ENCODE measurements around the gene CTRB1. TPM values are rescaled to one million over a fixed set of nuclear protein-coding genes. Genes with fewer than 3 reads are reported as not detected.
A peak's percentile ranks its signal among the peaks of the same experiment; 100 is the strongest.

CTRB1 gene
- total and polyA plus RNA-seq, 2 of the 13 experiments (the other 11 are each of a cell fraction or from before 2014, with no cell fraction given): not detected

DNA sequence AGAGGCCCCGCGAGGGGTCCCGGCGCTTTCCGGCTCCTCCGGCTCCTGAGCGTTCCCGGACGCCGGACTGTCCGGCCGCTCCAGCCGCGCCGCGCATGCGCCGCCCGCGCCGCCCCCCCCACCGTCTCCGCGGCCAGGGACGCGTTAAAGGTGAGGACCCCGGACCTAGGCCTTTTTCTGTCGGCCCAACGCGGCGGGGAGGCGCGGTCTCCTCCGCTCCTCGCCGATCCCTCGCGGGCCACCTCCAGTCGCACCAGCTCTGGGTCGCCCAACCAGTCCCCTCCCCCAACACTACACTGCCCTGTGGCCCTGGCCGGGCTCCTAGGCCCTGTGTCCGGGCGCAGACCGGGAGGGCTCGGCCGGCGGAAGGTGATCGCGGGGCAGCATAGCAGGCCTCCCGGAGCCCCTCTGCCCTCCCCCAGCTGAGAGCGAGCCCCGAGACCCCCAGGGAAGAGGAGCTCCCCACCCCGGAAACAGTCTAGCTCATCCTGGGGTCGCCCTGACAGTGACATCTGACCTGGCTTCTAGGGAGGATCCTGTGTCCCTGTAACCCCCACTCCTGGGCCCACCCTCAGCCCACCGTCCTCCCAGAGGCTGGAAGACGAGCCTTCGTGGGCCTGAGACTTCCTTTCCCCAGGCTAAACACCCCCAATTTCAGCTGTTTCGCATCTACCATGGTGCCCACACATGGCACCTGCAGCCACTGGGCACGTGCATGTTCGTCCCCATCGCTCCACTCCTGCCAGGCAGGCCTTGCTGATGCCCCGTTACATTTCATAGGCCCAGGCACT is 47.3 kb downstream of the CTRB1 start (continued):
- TF ChIP-seq SIN3A (IDR thresholded peaks at IDR 0.05; ENCODE audit: borderline replicate concordance, low read depth, low read length) (peak; percentile 78; the same call in 1 of the 2 replicates), ZNF550 (CRISPR knock-in tag; IDR thresholded peaks at IDR 0.05; ENCODE audit: borderline replicate concordance) (0 out of 2 replicates have a peak, but pooled peaks have one; percentile 28), ZNF552 (CRISPR knock-in tag; IDR thresholded peaks at IDR 0.05; ENCODE audit: borderline replicate concordance) (no peak), ZFY (CRISPR knock-in tag; IDR thresholded peaks at IDR 0.05) (peak; percentile 95), MED1 (CRISPR knock-in tag; IDR thresholded peaks at IDR 0.05) (peak; percentile 63; the same call in 1 of the 2 replicates), ATF1 (CRISPR knock-in tag; IDR thresholded peaks at IDR 0.05) (no peak), ZSCAN12 (CRISPR knock-in tag; IDR thresholded peaks at IDR 0.05) (peak; percentile 83; the same call in 1 of the 2 replicates), NBN (conservative IDR thresholded peaks at IDR 0.05) (no peak), PHF21A (CRISPR knock-in tag; IDR thresholded peaks at IDR 0.05) (peak; percentile 71; the same call in 1 of the 2 replicates), ZNF639 (CRISPR knock-in tag; conservative IDR thresholded peaks at IDR 0.05) (peak; percentile 64), CENPT (CRISPR knock-in tag; IDR thresholded peaks at IDR 0.05; ENCODE audit: low read depth) (no peak), RCOR2 (CRISPR knock-in tag; IDR thresholded peaks at IDR 0.05) (no peak), GTF2F1 (IDR thresholded peaks at IDR 0.05; ENCODE audit: low read length) (peak; percentile 51; the same call in 1 of the 2 replicates), KDM1A (CRISPR knock-in tag; IDR thresholded peaks at IDR 0.05) (no peak), ZNF556 (CRISPR knock-in tag; IDR thresholded peaks at IDR 0.05; ENCODE audit: borderline replicate concordance) (peak; percentile 86)
- TF ChIP-seq, protein P1, sequence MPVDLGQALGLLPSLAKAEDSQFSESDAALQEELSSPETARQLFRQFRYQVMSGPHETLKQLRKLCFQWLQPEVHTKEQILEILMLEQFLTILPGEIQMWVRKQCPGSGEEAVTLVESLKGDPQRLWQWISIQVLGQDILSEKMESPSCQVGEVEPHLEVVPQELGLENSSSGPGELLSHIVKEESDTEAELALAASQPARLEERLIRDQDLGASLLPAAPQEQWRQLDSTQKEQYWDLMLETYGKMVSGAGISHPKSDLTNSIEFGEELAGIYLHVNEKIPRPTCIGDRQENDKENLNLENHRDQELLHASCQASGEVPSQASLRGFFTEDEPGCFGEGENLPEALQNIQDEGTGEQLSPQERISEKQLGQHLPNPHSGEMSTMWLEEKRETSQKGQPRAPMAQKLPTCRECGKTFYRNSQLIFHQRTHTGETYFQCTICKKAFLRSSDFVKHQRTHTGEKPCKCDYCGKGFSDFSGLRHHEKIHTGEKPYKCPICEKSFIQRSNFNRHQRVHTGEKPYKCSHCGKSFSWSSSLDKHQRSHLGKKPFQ (CRISPR knock-in tag; IDR thresholded peaks at IDR 0.05; ENCODE audit: insufficient replicate concordance): no peak
- TF ChIP-seq, protein P2, sequence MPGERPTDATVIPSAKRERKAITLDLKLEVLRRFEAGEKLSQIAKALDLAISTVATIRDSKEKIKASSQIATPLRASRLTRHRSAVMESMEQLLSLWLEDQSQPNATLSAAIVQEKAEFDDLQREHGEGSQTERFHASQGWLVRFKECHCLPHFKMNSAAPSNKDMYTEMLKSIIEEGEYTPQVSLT (CRISPR knock-in tag; IDR thresholded peaks at IDR 0.05; ENCODE audit: borderline replicate concordance, low read depth): no peak
- TF ChIP-seq, protein P3, sequence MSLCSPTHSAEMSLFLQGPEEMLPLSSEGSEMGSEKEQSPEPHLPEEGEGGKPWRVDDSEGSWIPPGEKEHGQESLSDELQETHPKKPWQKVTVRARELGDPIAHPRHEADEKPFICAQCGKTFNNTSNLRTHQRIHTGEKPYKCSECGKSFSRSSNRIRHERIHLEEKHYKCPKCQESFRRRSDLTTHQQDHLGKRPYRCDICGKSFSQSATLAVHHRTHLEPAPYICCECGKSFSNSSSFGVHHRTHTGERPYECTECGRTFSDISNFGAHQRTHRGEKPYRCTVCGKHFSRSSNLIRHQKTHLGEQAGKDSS (CRISPR knock-in tag; IDR thresholded peaks at IDR 0.05; ENCODE audit: borderline replicate concordance, low read depth): peak; percentile 90
- TF ChIP-seq, protein P4, sequence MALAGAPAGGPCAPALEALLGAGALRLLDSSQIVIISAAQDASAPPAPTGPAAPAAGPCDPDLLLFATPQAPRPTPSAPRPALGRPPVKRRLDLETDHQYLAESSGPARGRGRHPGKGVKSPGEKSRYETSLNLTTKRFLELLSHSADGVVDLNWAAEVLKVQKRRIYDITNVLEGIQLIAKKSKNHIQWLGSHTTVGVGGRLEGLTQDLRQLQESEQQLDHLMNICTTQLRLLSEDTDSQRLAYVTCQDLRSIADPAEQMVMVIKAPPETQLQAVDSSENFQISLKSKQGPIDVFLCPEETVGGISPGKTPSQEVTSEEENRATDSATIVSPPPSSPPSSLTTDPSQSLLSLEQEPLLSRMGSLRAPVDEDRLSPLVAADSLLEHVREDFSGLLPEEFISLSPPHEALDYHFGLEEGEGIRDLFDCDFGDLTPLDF (CRISPR knock-in tag; IDR thresholded peaks at IDR 0.05): peak; percentile 46; the same call in 1 of the 2 replicates
